Vagina (tissue), 2 donors: ENCODE data around the gene VIPR2.

Source experiments
- CTCF ChIP-seq, 3 experiments: fragments of 450-650 bp in 2 of 3; fragments of 200-600 bp in 1 of 3; sonication (generic) in 1 of 3; IDR thresholded peaks; one replicate each; pipeline ENCODE4 v1.5.1; 2017 to 2019; ENCODE audit warnings: antibody characterized with exemption in 3 of 3, mild to moderate bottlenecking in 2 of 3, moderate library complexity in 2 of 3
- POLR2A ChIP-seq, 2 donors: fragments of 450-650 bp; IDR thresholded peaks; one replicate each; pipeline ENCODE4 v1.6.1; 2017; ENCODE audit warnings: antibody characterized with exemption in 2 of 2, mild to moderate bottlenecking in 2 of 2, moderate library complexity in 2 of 2
- POLR2AphosphoS5 ChIP-seq, 2 donors: sonication (generic); formaldehyde crosslinking; IDR thresholded peaks; one replicate each; pipeline ENCODE4 v1.9.0; 2017; ENCODE audit warnings: antibody characterized with exemption in 2 of 2, mild to moderate bottlenecking in 2 of 2, low read depth in 1 of 2; ENCODE audit not compliant: insufficient read depth in 1 of 2

GRCh38 chr7:159047536-159047935, 97.1 kb downstream of the VIPR2 start:
- TF ChIP-seq CTCF (IDR thresholded peaks at IDR 0.05): no peak
- no peak for TF ChIP-seq POLR2A (IDR thresholded peaks at IDR 0.05)
- TF ChIP-seq POLR2AphosphoS5 (IDR thresholded peaks at IDR 0.05; ENCODE audit: insufficient read depth in 1 of 2, low read depth in 1 of 2): no peak
